Natural killer cell (primary cell): Measurements from ENCODE around the gene CTIF. TPM values are rescaled to one million over a fixed set of nuclear protein-coding genes. Genes with fewer than 3 reads are reported as not detected.
A peak's percentile ranks its signal among the peaks of the same experiment; 100 is the strongest.

Experiments
- ATAC-seq, 3 donors: fragments of 150-1000 bp in 2 of 3; fragments of 200-7000 bp in 1 of 3; cut with Tn5 transposase; 1 replicate in 1 of 3; 2 replicates in 2 of 3; pipeline ENCODE4 v1.10.0; 2021; ENCODE audit warnings: mild to moderate bottlenecking in 2 of 3, moderate library complexity in 2 of 3
- DNase-seq, 2 donors: peaks; one replicate each; pipeline versions ENCODE4 v3.0.0 to v3.0.0-alpha.2; 2013 to 2021; ENCODE audit warnings: mixed read lengths in 1 of 2
- H3K27ac ChIP-seq: one replicate; pipeline ENCODE4 v1.5.1; 2013; ENCODE audit warnings: mild to moderate bottlenecking, low read length
- H3K27me3 ChIP-seq: one replicate; pipeline ENCODE4 v1.6.1; 2013; ENCODE audit warnings: low read length; ENCODE audit not compliant: control insufficient read depth, insufficient read depth
- H3K36me3 ChIP-seq: one replicate; pipeline ENCODE4 v1.6.1; 2013; ENCODE audit warnings: low read length; ENCODE audit not compliant: control insufficient read depth, insufficient read depth
- H3K4me1 ChIP-seq: one replicate; pipeline ENCODE4 v1.6.1; 2013; ENCODE audit warnings: low read length; ENCODE audit not compliant: control insufficient read depth, insufficient read depth
- H3K4me3 ChIP-seq: one replicate; pipeline ENCODE4 v1.5.1; 2013; ENCODE audit warnings: low read length
- H3K9me3 ChIP-seq: one replicate; pipeline ENCODE4 v1.6.1; 2013; ENCODE audit warnings: low read length; ENCODE audit not compliant: control insufficient read depth, insufficient read depth
- H3K27ac Mint-ChIP-seq, 2 donors: one replicate each; pipeline ENCODE4 v1.8.0; 2022; ENCODE audit warnings: mild to moderate bottlenecking in 2 of 2, mixed read lengths in 2 of 2, moderate library complexity in 1 of 2
- H3K27me3 Mint-ChIP-seq, 2 donors: one replicate each; pipeline ENCODE4 v1.8.0; 2022; ENCODE audit warnings: low read depth in 2 of 2, mixed read lengths in 2 of 2
- H3K36me3 Mint-ChIP-seq: one replicate; pipeline ENCODE4 v1.8.0; 2022; ENCODE audit warnings: mixed read lengths
- H3K4me1 Mint-ChIP-seq, 2 donors: one replicate each; pipeline ENCODE4 v1.8.0; 2022; ENCODE audit warnings: mixed read lengths in 2 of 2
- H3K4me3 Mint-ChIP-seq: one replicate; pipeline ENCODE4 v1.8.0; 2022; ENCODE audit warnings: mild to moderate bottlenecking, moderate library complexity, mixed read lengths
- H3K9me3 Mint-ChIP-seq, 2 donors: one replicate each; pipeline ENCODE4 v1.8.0; 2022; ENCODE audit warnings: mixed read lengths in 2 of 2
- CTCF ChIP-seq: fragments of 200-600 bp; IDR thresholded peaks from one replicate; pipeline ENCODE4 v1.8.0; 2022; ENCODE audit warnings: antibody characterized with exemption
- WGBS: methylation state at CpG from one replicate; pipeline ENCODE4 v1.1.7; 2013; ENCODE audit warnings: missing lambda C conversion rate; ENCODE audit not compliant: insufficient coverage; 5-methylcytosine and 5-hydroxymethylcytosine counted together
- intact Hi-C: fragments of 100-400 bp; cut with micrococcal nuclease; formaldehyde crosslinking; loops from one replicate; pipeline ENCODE4 v1.14.2; 2022
- total RNA-seq, 4 donors: library from RNA; stranded (reverse); fragments of 120-200 nt in 1 of 4; gene quantifications; one replicate each; pipeline versions ENCODE4 v1.2.3 to v1.2.4, GENCODE V29; 2013 to 2022

CTIF gene
- total RNA-seq, 3 donors from 2014 or later (not counting 1 experiment from before 2014, with no cell fraction given) = 6.9 to 10.2 (median 8.2) TPM

- no peaks in the 10 kb centered on the region for H3K36me3 ChIP-seq
- H3K4me3 ChIP-seq = no peak overlapping the region
- WGBS = 66% methylated on average over 12 of the region's 12 CpGs
- TF ChIP-seq CTCF = no peak
- Mint-ChIP-seq H3K4me3 (no peak overlapping the region), H3K36me3 (no peaks in the 10 kb centered on the region), H3K4me1 (peaks cover 0 to 18% of the 10 kb centered on the region in 2 donors), H3K27me3 (peaks cover 0 to 7% of the 10 kb centered on the region in 2 donors), H3K9me3 (no peaks in the 10 kb centered on the region), H3K27ac (peak overlapping the region in 1 of 2 donors; percentile 25)
- DNase-seq (no peak), ATAC-seq (no peak)
- H3K27ac ChIP-seq = no peak overlapping the region
- intact Hi-C loops = loop anchor here (2.0 to 5.0 kb wide), 4 partner anchors 172 to 463 kb away; no protein-coding TSS in a partner anchor
- H3K4me1 ChIP-seq = peaks cover 20% of the 10 kb centered on the region
- no peaks in the 10 kb centered on the region for H3K27me3 ChIP-seq
- no peaks in the 10 kb centered on the region for H3K9me3 ChIP-seq
Measured at GRCh38 chr18:48775372-48776155, 236.7 kb downstream of the CTIF start.

DNA sequence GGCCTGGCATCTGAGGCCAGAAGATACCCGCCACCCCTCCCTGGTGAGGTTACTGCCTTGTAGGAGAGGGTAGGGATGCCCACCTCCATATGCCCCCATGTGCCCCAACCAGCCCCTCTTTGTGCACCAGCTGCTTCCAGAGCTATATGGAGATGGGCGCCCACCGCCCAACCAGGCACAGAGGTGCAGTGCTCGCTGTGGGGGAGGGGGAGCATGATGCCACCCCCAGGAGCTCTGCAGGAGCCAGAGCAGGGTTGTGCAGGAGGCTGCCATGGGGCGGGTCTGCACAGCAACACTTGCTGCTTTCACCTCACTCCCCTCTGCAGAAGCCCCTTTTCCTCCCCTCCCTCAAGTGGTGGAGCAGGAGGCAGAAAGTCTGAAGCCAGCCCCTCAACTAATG, 237.3 kb downstream of the CTIF start:
- H3K36me3 Mint-ChIP-seq = no peaks in the 10 kb centered on the region
- H3K4me3 Mint-ChIP-seq = no peak overlapping the region

GRCh38 chr18:48776641-48777025, 237.8 kb downstream of the CTIF start:
- Histone ChIP-seq H3K4me3 (no peak overlapping the region), H3K4me1 (peaks cover 25% of the 10 kb centered on the region), H3K27ac (no peak overlapping the region), H3K9me3 (no peaks in the 10 kb centered on the region), H3K27me3 (no peaks in the 10 kb centered on the region), H3K36me3 (no peaks in the 10 kb centered on the region)
- Mint-ChIP-seq H3K27ac (peak overlapping the region in 1 of 2 donors; percentile 48), H3K4me1 (peaks cover 0 to 22% of the 10 kb centered on the region in 2 donors), H3K9me3 (no peaks in the 10 kb centered on the region), H3K36me3 (no peaks in the 10 kb centered on the region), H3K27me3 (peaks cover 0 to 7% of the 10 kb centered on the region in 2 donors), H3K4me3 (no peak overlapping the region)
- no peak for TF ChIP-seq CTCF
- ATAC-seq = no peak
- no peak for DNase-seq
- WGBS = 92% methylated on average over 6 of the region's 6 CpGs
- intact Hi-C loops = loop anchor here (1.0 to 5.0 kb wide), 6 partner anchors 58 to 462 kb away; no protein-coding TSS in a partner anchor

More for the DNA sequence above, 237.3 kb downstream of the CTIF start:
- 96% methylated on average over 4 of the region's 5 CpGs for WGBS
- no peak for ATAC-seq
- no peaks in the 10 kb centered on the region for H3K27me3 ChIP-seq
- no peaks in the 10 kb centered on the region for H3K36me3 ChIP-seq
- intact Hi-C loops = loop anchor here (2.0 to 5.0 kb wide), 4 partner anchors 171 to 463 kb away; no protein-coding TSS in a partner anchor
- no peak for DNase-seq
- peaks cover 22% of the 10 kb centered on the region for H3K4me1 ChIP-seq
- Mint-ChIP-seq H3K27ac (no peak overlapping the region), H3K27me3 (peaks cover 0 to 7% of the 10 kb centered on the region in 2 donors), H3K4me1 (peaks cover 0 to 21% of the 10 kb centered on the region in 2 donors), H3K9me3 (no peaks in the 10 kb centered on the region)
- TF ChIP-seq CTCF = no peak
- no peak overlapping the region for H3K4me3 ChIP-seq
- no peaks in the 10 kb centered on the region for H3K9me3 ChIP-seq
- H3K27ac ChIP-seq = no peak overlapping the region
